Mucosa of rectum (tissue), 2 donors: ENCODE results near the gene CNOT1.

ENCODE experiments used
- H3K27ac ChIP-seq, 2 donors: one replicate each; pipeline ENCODE4 v1.7.0; 2013; ENCODE audit warnings: inconsistent platforms in 2 of 2, low read depth in 2 of 2, low read length in 2 of 2
- H3K27me3 ChIP-seq, 2 donors: one replicate each; pipeline ENCODE4 v1.7.0; 2013; ENCODE audit warnings: low read length in 2 of 2; ENCODE audit not compliant: control insufficient read depth in 2 of 2, insufficient read depth in 2 of 2
- H3K36me3 ChIP-seq, 2 donors: one replicate each; pipeline ENCODE4 v1.7.0; 2013; ENCODE audit warnings: low read length in 2 of 2; ENCODE audit not compliant: control insufficient read depth in 2 of 2, insufficient read depth in 2 of 2
- H3K4me1 ChIP-seq, 2 donors: one replicate each; pipeline ENCODE4 v1.7.0; 2013; ENCODE audit warnings: low read length in 2 of 2, mild to moderate bottlenecking in 1 of 2; ENCODE audit not compliant: control insufficient read depth in 2 of 2, insufficient read depth in 2 of 2
- H3K4me3 ChIP-seq, 2 donors: one replicate each; pipeline ENCODE4 v1.7.0; 2013; ENCODE audit warnings: low read length in 2 of 2
- H3K9ac ChIP-seq, 2 donors: one replicate each; pipeline ENCODE4 v1.7.0; 2013; ENCODE audit warnings: low read length in 2 of 2, low read depth in 1 of 2, mild to moderate bottlenecking in 1 of 2
- H3K9me3 ChIP-seq, 2 donors: one replicate each; pipeline ENCODE4 v1.7.0; 2013; ENCODE audit warnings: low read length in 2 of 2; ENCODE audit not compliant: control insufficient read depth in 2 of 2
- donor health status: healthy.
- donor health status: Normal muscosa, but diverticular disease.

Gene CNOT1

GRCh38 chr16:58510776-58511628, 118.6 kb downstream of the CNOT1 start:
- no peak overlapping the region for H3K4me3 ChIP-seq
- no peaks in the 10 kb centered on the region for H3K9me3 ChIP-seq
- no peak overlapping the region for H3K27ac ChIP-seq
- H3K27me3 ChIP-seq: peaks cover 2 to 12% of the 10 kb centered on the region in 2 donors
- H3K9ac ChIP-seq: no peak overlapping the region
- peaks cover 0 to 8% of the 10 kb centered on the region in 2 donors for H3K4me1 ChIP-seq
- H3K36me3 ChIP-seq: no peaks in the 10 kb centered on the region

GRCh38 chr16:58510097-58510775, 119.4 kb downstream of the CNOT1 start:
- peaks cover 0 to 8% of the 10 kb centered on the region in 2 donors for H3K4me1 ChIP-seq
- no peak overlapping the region for H3K9ac ChIP-seq
- H3K9me3 ChIP-seq: no peaks in the 10 kb centered on the region
- peaks cover 2 to 12% of the 10 kb centered on the region in 2 donors for H3K27me3 ChIP-seq
- H3K36me3 ChIP-seq: no peaks in the 10 kb centered on the region
- no peak overlapping the region for H3K27ac ChIP-seq
- H3K4me3 ChIP-seq: no peak overlapping the region

GRCh38 chr16:58509256-58510096, 120.2 kb downstream of the CNOT1 start:
- H3K9ac ChIP-seq: no peak overlapping the region
- H3K27ac ChIP-seq: no peak overlapping the region
- no peaks in the 10 kb centered on the region for H3K9me3 ChIP-seq
- no peak overlapping the region for H3K4me3 ChIP-seq
- peaks cover 0 to under 1% of the 10 kb centered on the region in 2 donors for H3K4me1 ChIP-seq
- peaks cover 2 to 12% of the 10 kb centered on the region in 2 donors for H3K27me3 ChIP-seq
- no peaks in the 10 kb centered on the region for H3K36me3 ChIP-seq

- Histone ChIP-seq H3K4me3 (no peak overlapping the region), H3K27ac (no peak overlapping the region), H3K4me1 (no peaks in the 10 kb centered on the region), H3K27me3 (peaks cover 5 to 12% of the 10 kb centered on the region in 2 donors), H3K9ac (no peak overlapping the region), H3K9me3 (no peaks in the 10 kb centered on the region), H3K36me3 (no peaks in the 10 kb centered on the region)
Measured at GRCh38 chr16:58508671-58509251, 120.9 kb downstream of the CNOT1 start.

- Histone ChIP-seq H3K4me3 (no peak overlapping the region), H3K36me3 (no peaks in the 10 kb centered on the region), H3K27ac (no peak overlapping the region), H3K27me3 (peaks cover 5 to 16% of the 10 kb centered on the region in 2 donors), H3K9me3 (no peaks in the 10 kb centered on the region), H3K4me1 (no peaks in the 10 kb centered on the region), H3K9ac (no peak overlapping the region)
Measured at GRCh38 chr16:58507963-58508670, 121.5 kb downstream of the CNOT1 start.

- H3K36me3 ChIP-seq: no peaks in the 10 kb centered on the region
Measured at GRCh38 chr16:58507195-58507962, 122.2 kb downstream of the CNOT1 start.

GRCh38 chr16:58506241-58507194, 123.1 kb downstream of the CNOT1 start:
- Histone ChIP-seq H3K4me3 (no peak overlapping the region), H3K9ac (no peak overlapping the region), H3K36me3 (no peaks in the 10 kb centered on the region), H3K4me1 (peaks cover 2 to 3% of the 10 kb centered on the region in 2 donors), H3K9me3 (no peaks in the 10 kb centered on the region), H3K27ac (no peak overlapping the region), H3K27me3 (peaks cover 12 to 25% of the 10 kb centered on the region in 2 donors)

More at GRCh38 chr16:58507195-58507962, 122.2 kb downstream of the CNOT1 start:
- Histone ChIP-seq H3K4me3 (no peak overlapping the region), H3K4me1 (no peaks in the 10 kb centered on the region), H3K9ac (no peak overlapping the region), H3K27me3 (peaks cover 5 to 19% of the 10 kb centered on the region in 2 donors), H3K9me3 (no peaks in the 10 kb centered on the region), H3K27ac (no peak overlapping the region)

- Histone ChIP-seq H3K9me3 (no peaks in the 10 kb centered on the region), H3K27ac (no peak overlapping the region), H3K27me3 (peaks cover 22 to 35% of the 10 kb centered on the region in 2 donors), H3K36me3 (no peaks in the 10 kb centered on the region), H3K9ac (no peak overlapping the region), H3K4me1 (peaks cover 8 to 10% of the 10 kb centered on the region in 2 donors), H3K4me3 (no peak overlapping the region)
Measured at GRCh38 chr16:58503863-58504688, 125.5 kb downstream of the CNOT1 start.
